RWPE1 (cell line): ENCODE measurements around the gene RFTN1.

Experiments
- CTCF ChIA-PET: fragments of 350-600 bp; sonication (Branson Sonifier 250); formaldehyde crosslinking; extraction: SDS; loops from one replicate; lab custom pipeline; 2021; lab: Yijun Ruan, JAX
- POLR2A ChIA-PET: fragments of 400-600 bp; formaldehyde crosslinking; extraction: SDS; loops from one replicate; lab custom pipeline; 2020; ENCODE audit warnings: antibody characterized with exemption; ENCODE audit not compliant: low non-redundant PET; lab: Yijun Ruan, JAX
- DNase-seq: peaks from one replicate; pipeline ENCODE4 v3.0.0; 2012; ENCODE audit warnings: low spot score
- H3K27ac ChIP-seq: fragments of 450-650 bp; 2 replicates; pipeline ENCODE4 v1.5.1; 2017
- TF ChIP-seq, protein P1 (sequence below): fragments of 450-650 bp; conservative IDR thresholded peaks from 2 replicates; pipeline ENCODE4 v1.5.1; 2017; ENCODE audit warnings: low read depth, mild to moderate bottlenecking

The RFTN1 gene

DNA sequence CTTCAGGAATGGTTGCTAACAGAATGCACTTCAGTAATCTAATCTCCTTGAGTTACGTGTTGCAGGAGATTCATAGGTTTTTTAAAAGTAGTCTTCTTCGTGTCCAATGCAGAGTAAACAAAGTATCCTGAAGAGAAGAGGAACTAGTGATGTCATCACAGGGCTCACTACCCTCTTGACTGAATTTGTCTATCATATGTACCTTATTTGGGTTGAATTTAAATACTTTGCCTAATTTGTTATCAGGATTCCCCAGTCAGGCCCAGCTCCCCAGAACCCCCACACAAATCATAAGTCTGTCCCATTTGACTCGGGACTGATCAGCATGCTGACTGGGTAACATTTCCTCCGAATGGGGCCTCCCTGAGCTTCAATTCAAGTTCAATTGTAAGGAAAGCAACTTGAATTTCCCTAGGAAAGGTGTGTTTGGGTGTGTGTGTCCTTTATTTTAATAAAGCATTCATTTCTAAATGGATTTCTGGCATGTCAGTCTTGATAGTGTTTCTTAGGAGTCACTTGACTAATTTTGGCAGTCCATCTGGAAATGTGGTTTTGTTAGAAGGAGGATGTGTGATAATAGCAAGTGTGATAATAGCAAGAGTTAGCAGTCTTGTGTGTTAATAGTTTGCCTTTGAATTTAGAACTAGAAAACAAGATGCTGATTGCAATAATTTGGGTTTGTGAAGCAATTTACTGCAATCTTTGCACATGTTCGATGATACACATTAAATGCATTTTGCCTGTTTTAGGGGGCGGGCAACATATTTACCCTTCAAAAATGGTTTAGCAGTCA is 226.6 kb downstream of the RFTN1 start:
- CTCF ChIA-PET, result no interaction called here
- DNase-seq, result no peak
- H3K27ac ChIP-seq, result no peak overlapping the region
- POLR2A ChIA-PET, result no interaction called here
- TF ChIP-seq, protein P1, sequence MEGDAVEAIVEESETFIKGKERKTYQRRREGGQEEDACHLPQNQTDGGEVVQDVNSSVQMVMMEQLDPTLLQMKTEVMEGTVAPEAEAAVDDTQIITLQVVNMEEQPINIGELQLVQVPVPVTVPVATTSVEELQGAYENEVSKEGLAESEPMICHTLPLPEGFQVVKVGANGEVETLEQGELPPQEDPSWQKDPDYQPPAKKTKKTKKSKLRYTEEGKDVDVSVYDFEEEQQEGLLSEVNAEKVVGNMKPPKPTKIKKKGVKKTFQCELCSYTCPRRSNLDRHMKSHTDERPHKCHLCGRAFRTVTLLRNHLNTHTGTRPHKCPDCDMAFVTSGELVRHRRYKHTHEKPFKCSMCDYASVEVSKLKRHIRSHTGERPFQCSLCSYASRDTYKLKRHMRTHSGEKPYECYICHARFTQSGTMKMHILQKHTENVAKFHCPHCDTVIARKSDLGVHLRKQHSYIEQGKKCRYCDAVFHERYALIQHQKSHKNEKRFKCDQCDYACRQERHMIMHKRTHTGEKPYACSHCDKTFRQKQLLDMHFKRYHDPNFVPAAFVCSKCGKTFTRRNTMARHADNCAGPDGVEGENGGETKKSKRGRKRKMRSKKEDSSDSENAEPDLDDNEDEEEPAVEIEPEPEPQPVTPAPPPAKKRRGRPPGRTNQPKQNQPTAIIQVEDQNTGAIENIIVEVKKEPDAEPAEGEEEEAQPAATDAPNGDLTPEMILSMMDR, result no peak

DNA sequence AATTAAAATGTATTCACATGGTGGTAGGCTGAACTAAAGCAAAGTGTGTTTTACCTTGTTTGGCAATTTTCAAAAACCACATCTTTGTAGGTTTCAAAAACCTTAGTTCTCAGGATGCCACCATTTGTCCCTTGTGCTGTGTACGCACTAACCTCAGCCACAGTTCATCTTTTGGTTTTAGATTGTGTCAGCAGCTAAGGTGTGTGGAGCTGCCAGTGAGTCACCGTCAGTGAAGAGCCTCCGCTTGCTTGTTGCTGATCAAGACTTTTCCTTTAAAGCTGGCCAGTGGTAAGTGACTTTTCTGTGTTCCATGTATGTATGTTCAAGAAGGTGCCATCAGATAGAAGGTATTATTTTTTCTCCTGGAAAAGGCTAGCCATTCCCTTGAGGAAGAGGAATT is 227.3 kb downstream of the RFTN1 start:
- no peak overlapping the region for H3K27ac ChIP-seq
- TF ChIP-seq, protein P1, result no peak
- ChIA-PET POLR2A (no interaction called here), CTCF (no interaction called here)
- no peak for DNase-seq

DNA sequence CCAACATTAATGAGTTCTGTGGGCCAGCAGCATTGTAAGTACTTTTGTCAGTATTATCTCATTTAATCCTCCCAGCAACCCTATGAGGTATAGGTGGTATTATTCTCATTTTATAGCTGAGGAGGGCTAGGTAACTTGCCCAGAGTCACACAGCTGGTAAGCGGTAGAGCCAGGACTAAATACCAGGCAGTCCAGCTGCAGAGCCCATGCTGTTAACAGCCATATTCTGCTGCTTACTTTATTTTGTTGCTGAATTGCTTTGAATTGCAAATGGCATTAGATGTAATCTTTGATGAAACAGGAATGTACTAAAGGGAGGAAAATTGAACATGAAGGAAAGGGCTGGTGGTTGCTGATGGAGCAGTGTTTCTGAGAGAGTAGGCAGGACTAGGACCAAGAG is 228.9 kb downstream of the RFTN1 start:
- TF ChIP-seq, protein P1, result no peak
- POLR2A ChIA-PET, result no interaction called here
- CTCF ChIA-PET, result no interaction called here
- DNase-seq, result no peak
- no peak overlapping the region for H3K27ac ChIP-seq

DNA sequence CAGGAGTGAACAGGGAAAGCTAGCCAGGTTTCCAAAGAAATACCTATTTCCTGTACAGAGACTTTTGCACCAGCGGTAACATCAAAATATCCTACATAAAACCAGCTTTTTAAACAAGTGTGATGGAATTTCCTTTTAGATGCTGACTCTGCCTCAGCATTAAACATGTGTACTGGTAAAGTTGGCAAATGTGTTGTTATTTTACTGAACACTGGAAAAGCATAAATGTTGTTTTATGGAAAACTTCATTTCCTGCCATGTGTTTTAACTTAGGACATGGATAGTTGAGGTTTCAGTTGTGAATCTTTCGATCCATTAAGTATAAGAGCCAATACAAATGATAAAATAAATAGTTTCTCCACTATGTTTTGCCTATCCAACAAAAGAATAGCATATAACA is 232.8 kb downstream of the RFTN1 start:
- ChIA-PET CTCF (interaction anchor here (0.6 kb wide), 1 partner anchor 9 kb away, joined by 3 read pairs; no protein-coding TSS in a partner anchor), POLR2A (no interaction called here)
- H3K27ac ChIP-seq, result no peak overlapping the region
- DNase-seq, result no peak
- TF ChIP-seq, protein P1, result no peak

DNA sequence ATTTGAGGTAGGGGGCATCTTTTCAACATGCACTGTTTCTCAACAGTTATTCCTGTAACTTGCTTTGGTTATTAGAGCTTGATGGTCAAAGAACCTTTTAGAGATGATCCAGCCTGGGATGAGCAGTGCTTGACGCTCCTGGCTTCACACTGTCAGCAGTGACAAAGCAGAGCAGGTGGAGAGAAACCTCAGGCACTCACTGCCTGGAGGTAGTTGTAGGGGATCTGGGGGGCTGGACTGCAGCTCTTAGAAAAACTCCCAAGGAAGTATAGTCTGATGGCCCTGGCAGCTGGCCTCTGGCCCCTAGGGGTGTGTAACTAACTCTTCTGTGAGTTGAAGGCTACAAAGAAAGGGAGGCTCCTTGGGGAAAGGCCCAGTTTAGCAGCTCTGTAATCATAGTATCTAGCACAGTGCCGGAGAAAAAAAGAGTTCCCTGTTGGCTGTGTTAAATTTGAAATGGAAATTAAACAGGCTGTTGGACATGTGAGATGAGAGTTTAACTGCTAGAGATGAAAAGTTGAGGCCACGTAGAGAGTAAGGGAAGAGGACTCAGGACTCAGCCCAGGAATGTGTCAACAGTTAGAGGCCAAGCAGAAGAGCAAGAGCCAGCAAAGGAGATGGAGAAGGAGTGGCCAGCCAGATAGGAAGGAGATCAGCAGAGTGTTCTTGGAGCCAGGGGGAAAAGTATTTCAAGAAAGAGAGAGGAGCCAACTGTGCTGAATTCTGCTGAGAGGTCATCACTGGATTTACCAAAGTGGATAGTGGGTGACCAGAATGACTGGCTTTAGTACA is 234.3 kb downstream of the RFTN1 start:
- TF ChIP-seq, protein P1, result no peak
- H3K27ac ChIP-seq, result no peak overlapping the region
- POLR2A ChIA-PET, result no interaction called here
- CTCF ChIA-PET, result interaction anchor here (0.6 kb wide), 1 partner anchor 11 kb away, joined by 3 read pairs; no protein-coding TSS in a partner anchor
- no peak for DNase-seq

DNA sequence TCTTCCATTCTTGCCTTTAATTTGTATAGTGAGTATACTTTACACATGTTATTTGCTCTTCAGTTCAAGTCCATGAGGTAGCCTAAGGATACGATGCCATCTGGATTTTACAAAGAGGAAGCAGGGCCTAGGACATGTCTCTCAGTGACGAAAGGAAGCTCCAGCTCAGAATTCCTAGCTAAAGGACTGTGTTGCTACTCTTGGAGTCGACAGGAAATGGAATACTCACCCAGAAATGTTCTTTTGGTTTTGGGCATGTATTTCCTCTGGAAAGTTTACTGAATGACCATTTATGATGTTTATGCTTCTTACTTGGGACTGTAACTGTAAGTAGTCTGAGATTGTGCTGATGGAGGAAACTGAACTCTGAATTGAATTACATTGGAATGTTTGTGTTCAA is 236.0 kb downstream of the RFTN1 start:
- CTCF ChIA-PET, result interaction anchor here (0.8 to 1.5 kb wide), 2 partner anchors 13 to 112 kb away, joined by 3 to 7 read pairs; no protein-coding TSS in a partner anchor

More for the DNA sequence above, 236.0 kb downstream of the RFTN1 start:
- DNase-seq, result no peak
- TF ChIP-seq, protein P1, result no peak
- H3K27ac ChIP-seq, result no peak overlapping the region
- POLR2A ChIA-PET, result no interaction called here
